ENCODE data around the gene TNFAIP6.

GRCh38 chr2:151388011-151388410 is 30.6 kb downstream of the TNFAIP6 start:
- no peak for TF ChIP-seq CTCF (IDR thresholded peaks at IDR 0.05)
- TF ChIP-seq POLR2A (IDR thresholded peaks at IDR 0.05), result no peak

All from lower leg skin (tissue), 3 donors.